SU-DHL-6 (cell line): ENCODE results near the gene IRGQ.

Experiments used
- H2AFZ ChIP-seq: fragments of 200-600 bp; sonication (generic); 2 replicates; pipeline ENCODE4 v1.6.1; 2014; ENCODE audit warnings: low read depth, mild to moderate bottlenecking, moderate library complexity, mixed read lengths, antibody characterized with exemption, low read length; ENCODE audit not compliant: severe bottlenecking
- H3F3A ChIP-seq: fragments of 200-600 bp; shearing (Covaris generic); 2 replicates; pipeline ENCODE4 v1.6.0; 2016; ENCODE audit warnings: antibody characterized with exemption, mild to moderate bottlenecking; ENCODE audit not compliant: insufficient read depth
- H3K27ac ChIP-seq: fragments of 200-600 bp; sonication (generic); 2 replicates; pipeline ENCODE4 v1.5.1; 2016; ENCODE audit warnings: low read depth, mild to moderate bottlenecking, low read length, moderate library complexity, mixed read lengths
- H3K27me3 ChIP-seq: fragments of 200-600 bp; sonication (generic), shearing (Covaris generic); 2 replicates; pipeline ENCODE4 v1.6.0; 2014; ENCODE audit warnings: mild to moderate bottlenecking, low read length
- H3K36me3 ChIP-seq: fragments of 200-600 bp; sonication (generic); 2 replicates; pipeline ENCODE4 v1.6.1; 2014; ENCODE audit warnings: mild to moderate bottlenecking, low read length, mixed read lengths
- H3K4me2 ChIP-seq: fragments of 300-600, 200-600 bp; shearing (Covaris generic), sonication (generic); 2 replicates; pipeline ENCODE4 v1.6.0; 2014; ENCODE audit warnings: low read length, low read depth, mild to moderate bottlenecking; ENCODE audit not compliant: poor library complexity, severe bottlenecking
- H3K4me3 ChIP-seq: fragments of 200-600 bp; sonication (generic); 2 replicates; pipeline ENCODE4 v1.5.1; 2014; ENCODE audit warnings: antibody characterized with exemption, low read length, mild to moderate bottlenecking, mixed read lengths; ENCODE audit not compliant: insufficient read depth, poor library complexity, severe bottlenecking
- H3K79me2 ChIP-seq: fragments of 200-600 bp; sonication (generic); 2 replicates; pipeline ENCODE4 v1.6.1; 2014; ENCODE audit warnings: mild to moderate bottlenecking, low read length, moderate library complexity; ENCODE audit not compliant: insufficient read depth
- H3K9ac ChIP-seq: fragments of 200-600 bp; sonication (generic); 2 replicates; pipeline ENCODE4 v1.7.0; 2014; ENCODE audit warnings: mild to moderate bottlenecking, low read length
- H3K9me2 ChIP-seq: fragments of 200-600 bp; sonication (generic); replicated peaks from 2 replicates; pipeline ENCODE4 v1.6.1; 2014; ENCODE audit warnings: low read length; ENCODE audit not compliant: insufficient read depth
- H3K9me3 ChIP-seq: fragments of 200-600 bp; sonication (generic); 2 replicates; pipeline ENCODE4 v1.6.1; 2014; ENCODE audit warnings: low read length, mixed read lengths; ENCODE audit not compliant: insufficient read depth
- H4K20me1 ChIP-seq: fragments of 200-600 bp; sonication (generic); 2 replicates; pipeline ENCODE4 v1.6.1; 2014; ENCODE audit warnings: low read depth, mild to moderate bottlenecking, antibody characterized with exemption, low read length, moderate library complexity, mixed read lengths
- EZH2phosphoT487 ChIP-seq: fragments of 200-600 bp; sonication (generic), shearing (Covaris generic); conservative IDR thresholded peaks from 2 replicates; pipeline ENCODE4 v1.6.1; 2018; ENCODE audit warnings: mild to moderate bottlenecking, antibody characterized with exemption, low read length, moderate library complexity, mixed read lengths
- TF ChIP-seq, protein P1 (sequence below): fragments of 200-600 bp; sonication (generic); IDR thresholded peaks from one replicate; pipeline ENCODE4 v1.5.1; 2017; ENCODE audit warnings: antibody characterized with exemption, mild to moderate bottlenecking, low read length, moderate library complexity; ENCODE audit not compliant: insufficient read depth, poor library complexity, severe bottlenecking

Gene IRGQ

DNA sequence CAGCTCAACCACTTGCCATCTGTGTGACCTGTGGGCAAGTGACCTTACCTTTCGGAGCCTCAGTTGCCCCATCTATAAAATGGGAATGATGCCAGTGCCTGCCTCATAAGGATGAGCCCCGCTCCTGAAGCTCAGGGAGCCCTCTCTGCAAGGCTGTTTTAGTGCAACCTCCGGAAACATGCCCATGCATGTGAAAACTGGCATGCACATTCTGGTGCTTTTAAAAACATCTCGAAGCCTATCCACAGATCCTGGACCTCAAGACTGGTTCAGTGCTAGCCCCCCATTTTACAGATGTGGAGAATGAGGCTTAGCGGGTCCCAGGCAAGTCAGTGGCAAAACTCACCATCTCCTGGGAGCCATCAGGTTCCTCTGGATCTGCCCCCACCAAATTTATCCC, 38.1 kb upstream of the IRGQ start:
- H3K27ac ChIP-seq: no peak overlapping the region
- no peaks in the 10 kb centered on the region for H3K9me3 ChIP-seq
- no peaks in the 10 kb centered on the region for H3F3A ChIP-seq
- H3K4me3 ChIP-seq: no peak overlapping the region
- no peak overlapping the region for H2AFZ ChIP-seq
- no peaks in the 10 kb centered on the region for H4K20me1 ChIP-seq
- H3K9ac ChIP-seq: no peak overlapping the region
- TF ChIP-seq, protein P1, sequence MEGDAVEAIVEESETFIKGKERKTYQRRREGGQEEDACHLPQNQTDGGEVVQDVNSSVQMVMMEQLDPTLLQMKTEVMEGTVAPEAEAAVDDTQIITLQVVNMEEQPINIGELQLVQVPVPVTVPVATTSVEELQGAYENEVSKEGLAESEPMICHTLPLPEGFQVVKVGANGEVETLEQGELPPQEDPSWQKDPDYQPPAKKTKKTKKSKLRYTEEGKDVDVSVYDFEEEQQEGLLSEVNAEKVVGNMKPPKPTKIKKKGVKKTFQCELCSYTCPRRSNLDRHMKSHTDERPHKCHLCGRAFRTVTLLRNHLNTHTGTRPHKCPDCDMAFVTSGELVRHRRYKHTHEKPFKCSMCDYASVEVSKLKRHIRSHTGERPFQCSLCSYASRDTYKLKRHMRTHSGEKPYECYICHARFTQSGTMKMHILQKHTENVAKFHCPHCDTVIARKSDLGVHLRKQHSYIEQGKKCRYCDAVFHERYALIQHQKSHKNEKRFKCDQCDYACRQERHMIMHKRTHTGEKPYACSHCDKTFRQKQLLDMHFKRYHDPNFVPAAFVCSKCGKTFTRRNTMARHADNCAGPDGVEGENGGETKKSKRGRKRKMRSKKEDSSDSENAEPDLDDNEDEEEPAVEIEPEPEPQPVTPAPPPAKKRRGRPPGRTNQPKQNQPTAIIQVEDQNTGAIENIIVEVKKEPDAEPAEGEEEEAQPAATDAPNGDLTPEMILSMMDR: no peak
- TF ChIP-seq EZH2phosphoT487: no peak
- no peak overlapping the region for H3K4me2 ChIP-seq
- no peaks in the 10 kb centered on the region for H3K36me3 ChIP-seq
- H3K27me3 ChIP-seq: no peaks in the 10 kb centered on the region
- H3K9me2 ChIP-seq: no peaks in the 10 kb centered on the region
- H3K79me2 ChIP-seq: no peaks in the 10 kb centered on the region

DNA sequence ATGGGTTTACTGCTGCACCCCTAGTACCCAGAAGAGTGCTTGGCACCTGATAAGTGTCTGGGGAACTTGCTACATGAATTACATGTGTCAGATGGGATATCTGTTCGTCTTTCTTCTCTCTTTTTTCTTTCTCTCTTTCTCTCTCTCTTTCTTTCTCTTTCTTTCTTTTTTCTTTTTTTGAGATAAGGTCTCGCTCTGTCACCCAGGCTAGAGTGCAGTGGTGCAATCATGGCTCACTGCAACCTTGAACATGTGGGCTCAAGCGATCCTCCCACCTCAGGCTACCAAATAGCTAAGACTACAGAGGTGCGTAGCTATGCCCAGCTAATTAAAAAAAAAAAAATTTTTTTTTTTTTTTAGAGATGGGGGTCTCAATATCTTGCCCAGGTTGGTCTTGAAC, 37.6 kb upstream of the IRGQ start:
- H3K9me3 ChIP-seq: no peaks in the 10 kb centered on the region
- H2AFZ ChIP-seq: no peak overlapping the region
- no peaks in the 10 kb centered on the region for H4K20me1 ChIP-seq
- H3K36me3 ChIP-seq: no peaks in the 10 kb centered on the region
- H3F3A ChIP-seq: no peaks in the 10 kb centered on the region
- no peak overlapping the region for H3K9ac ChIP-seq
- TF ChIP-seq, protein P1: no peak
- TF ChIP-seq EZH2phosphoT487: no peak
- H3K27ac ChIP-seq: no peak overlapping the region
- H3K4me2 ChIP-seq: no peak overlapping the region
- H3K27me3 ChIP-seq: no peaks in the 10 kb centered on the region
- H3K79me2 ChIP-seq: no peaks in the 10 kb centered on the region
- no peaks in the 10 kb centered on the region for H3K9me2 ChIP-seq
- no peak overlapping the region for H3K4me3 ChIP-seq

DNA sequence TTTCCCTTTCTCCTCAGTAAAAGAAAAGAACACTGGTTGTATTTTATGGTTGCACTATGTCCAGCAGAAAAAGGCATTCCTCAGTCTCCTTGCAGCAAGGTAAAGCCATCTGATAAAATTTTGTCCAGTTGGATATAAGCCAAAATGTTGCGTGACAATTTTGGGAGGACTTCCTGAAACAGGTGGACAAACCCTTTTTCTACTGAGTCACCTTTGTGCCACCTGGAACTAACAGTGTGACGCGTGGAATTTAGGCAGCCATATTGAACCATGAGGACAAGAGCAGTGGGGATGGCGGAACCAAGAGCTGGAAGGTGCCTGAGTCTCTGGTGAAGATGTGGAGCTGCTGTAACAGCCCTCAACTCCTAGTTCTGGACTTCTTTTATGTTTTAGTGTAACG, 35.6 kb upstream of the IRGQ start:
- TF ChIP-seq, protein P1: no peak
- TF ChIP-seq EZH2phosphoT487: no peak
- no peaks in the 10 kb centered on the region for H3K27me3 ChIP-seq
- H3F3A ChIP-seq: no peaks in the 10 kb centered on the region
- H3K9ac ChIP-seq: no peak overlapping the region
- H2AFZ ChIP-seq: no peak overlapping the region
- H4K20me1 ChIP-seq: no peaks in the 10 kb centered on the region
- no peaks in the 10 kb centered on the region for H3K9me3 ChIP-seq
- H3K36me3 ChIP-seq: no peaks in the 10 kb centered on the region
- H3K4me2 ChIP-seq: no peak overlapping the region
- no peak overlapping the region for H3K27ac ChIP-seq
- H3K79me2 ChIP-seq: no peaks in the 10 kb centered on the region
- H3K9me2 ChIP-seq: no peaks in the 10 kb centered on the region
- H3K4me3 ChIP-seq: no peak overlapping the region
